Naive B cell (primary cell): ENCODE results near the gene ASXL1. TPM values are rescaled to one million over a fixed set of nuclear protein-coding genes. Genes with fewer than 3 reads are reported as not detected.
"Not testable (repeated sequence)": the region's sequence is repeated elsewhere in the genome, so short reads cannot be mapped to it uniquely, and the experiment has no call there.

ENCODE experiments used
- ATAC-seq, 2 donors: fragments of 150-1000 bp; cut with Tn5 transposase; 2 replicates each; pipeline ENCODE4 v1.10.0; 2021; ENCODE audit warnings: low read depth in 2 of 2, mild to moderate bottlenecking in 2 of 2, moderate library complexity in 2 of 2
- DNase-seq: peaks from one replicate; pipeline ENCODE4 v3.0.0; 2022
- H3K27ac Mint-ChIP-seq, 6 donors: one replicate each; pipeline ENCODE4 v1.8.0; 2020 to 2022; ENCODE audit warnings: mild to moderate bottlenecking in 6 of 6, mixed read lengths in 6 of 6, moderate library complexity in 5 of 6, inconsistent platforms in 2 of 6
- H3K27me3 Mint-ChIP-seq, 3 donors: one replicate each; pipeline ENCODE4 v1.8.0; 2021 to 2022; ENCODE audit warnings: mixed read lengths in 3 of 3, mild to moderate bottlenecking in 1 of 3
- H3K36me3 Mint-ChIP-seq, 2 donors: one replicate each; pipeline ENCODE4 v1.8.0; 2020 to 2022; ENCODE audit warnings: mixed read lengths in 2 of 2, inconsistent platforms in 1 of 2, mild to moderate bottlenecking in 1 of 2
- H3K4me1 Mint-ChIP-seq, 3 donors: one replicate each; pipeline ENCODE4 v1.8.0; 2020 to 2022; ENCODE audit warnings: mixed read lengths in 3 of 3, inconsistent platforms in 1 of 3, mild to moderate bottlenecking in 1 of 3, moderate library complexity in 1 of 3
- H3K4me3 Mint-ChIP-seq, 8 donors: one replicate each; pipeline ENCODE4 v1.8.0; 2020 to 2022; ENCODE audit warnings: mild to moderate bottlenecking in 8 of 8, mixed read lengths in 8 of 8, moderate library complexity in 8 of 8, inconsistent platforms in 2 of 8
- H3K9me3 Mint-ChIP-seq, 7 donors: one replicate each; pipeline ENCODE4 v1.8.0; 2020 to 2022; ENCODE audit warnings: mixed read lengths in 7 of 7, mild to moderate bottlenecking in 5 of 7, inconsistent platforms in 2 of 7, moderate library complexity in 1 of 7
- polyA plus RNA-seq, 6 donors: library from polyadenylated mRNA; unstranded; fragments of 300-500 nt; fragmentation: Illumina TruSeq; gene quantifications; one replicate each; pipeline ENCODE4 v1.2.3, GENCODE V29; 2021; ENCODE audit warnings: low read depth in 6 of 6

The ASXL1 gene
- polyA plus RNA-seq, 6 donors from 2014 or later, result 9.4 to 22.6 (median 13.0) TPM

- Mint-ChIP-seq H3K36me3 (no peaks in the 10 kb centered on the region), H3K9me3 (no peaks in the 10 kb centered on the region), H3K27me3 (no peaks in the 10 kb centered on the region), H3K27ac (peak overlapping the region; percentile 75 to 97 (median 88)), H3K4me3 (peak overlapping the region; percentile 81 to 93 (median 88)), H3K4me1 (peaks cover 45 to 61% (median 52%) of the 10 kb centered on the region in 3 donors)
- peak; percentile 21 to 32 for ATAC-seq
- peak; percentile 61 for DNase-seq
Measured at GRCh38 chr20:32358883-32359632, 927 bp downstream of the ASXL1 start.

- H3K4me1 Mint-ChIP-seq, result peaks cover 44 to 68% (median 56%) of the 10 kb centered on the region in 3 donors
- peak overlapping the region; percentile 75 to 97 (median 88) for H3K27ac Mint-ChIP-seq
- ATAC-seq, result no peak
- H3K9me3 Mint-ChIP-seq, result no peaks in the 10 kb centered on the region
- peak overlapping the region; percentile 81 to 93 (median 88) for H3K4me3 Mint-ChIP-seq
- no peak for DNase-seq
- H3K27me3 Mint-ChIP-seq, result no peaks in the 10 kb centered on the region
- no peaks in the 10 kb centered on the region for H3K36me3 Mint-ChIP-seq
Measured at GRCh38 chr20:32359633-32360332, 1.7 kb downstream of the ASXL1 start.

- Mint-ChIP-seq H3K27ac (peak overlapping the region; percentile 36 to 97 (median 82)), H3K27me3 (no peaks in the 10 kb centered on the region), H3K4me3 (peak overlapping the region; percentile 81 to 93 (median 84)), H3K36me3 (no peaks in the 10 kb centered on the region), H3K9me3 (no peaks in the 10 kb centered on the region), H3K4me1 (peaks cover 47 to 71% (median 61%) of the 10 kb centered on the region in 3 donors)
- DNase-seq (no peak), ATAC-seq (no peak)
Measured at GRCh38 chr20:32360333-32360634, 2.2 kb downstream of the ASXL1 start.

GRCh38 chr20:32362901-32363364 is 4.8 kb downstream of the ASXL1 start:
- Mint-ChIP-seq H3K4me1 (peaks cover 55 to 88% (median 79%) of the 10 kb centered on the region in 3 donors), H3K27ac (peak overlapping the region in 3 of 6 donors; percentile 0 to 97 (median 15)), H3K36me3 (no peaks in the 10 kb centered on the region), H3K27me3 (no peaks in the 10 kb centered on the region), H3K4me3 (peak overlapping the region in 4 of 8 donors; percentile 3 to 81 (median 35)), H3K9me3 (no peaks in the 10 kb centered on the region)
- ATAC-seq (no peak), DNase-seq (no peak)

- Mint-ChIP-seq H3K27ac (peak overlapping the region in 5 of 6 donors; percentile 0 to 97 (median 36)), H3K27me3 (no peaks in the 10 kb centered on the region), H3K4me1 (peaks cover 60 to 93% (median 85%) of the 10 kb centered on the region in 3 donors), H3K36me3 (no peaks in the 10 kb centered on the region), H3K9me3 (no peaks in the 10 kb centered on the region), H3K4me3 (peak overlapping the region in 2 of 8 donors; percentile 3 to 5)
- ATAC-seq (no peak), DNase-seq (no peak)
Measured at GRCh38 chr20:32363492-32363891, 5.4 kb downstream of the ASXL1 start.

- no peak for DNase-seq
- Mint-ChIP-seq H3K4me3 (peak overlapping the region in 1 of 8 donors; percentile 0), H3K4me1 (peaks cover 62 to 95% (median 86%) of the 10 kb centered on the region in 3 donors), H3K27me3 (no peaks in the 10 kb centered on the region), H3K9me3 (no peaks in the 10 kb centered on the region), H3K27ac (peak overlapping the region in 3 of 6 donors; percentile 0 to 51 (median 29)), H3K36me3 (no peaks in the 10 kb centered on the region)
- ATAC-seq, result no peak
Measured at GRCh38 chr20:32364554-32365208, 6.5 kb downstream of the ASXL1 start.

GRCh38 chr20:32365564-32365963 is 7.4 kb downstream of the ASXL1 start:
- Mint-ChIP-seq H3K36me3 (no peaks in the 10 kb centered on the region), H3K9me3 (no peaks in the 10 kb centered on the region), H3K27ac (peak overlapping the region in 1 of 6 donors; percentile 26), H3K4me1 (peaks cover 53 to 86% (median 77%) of the 10 kb centered on the region in 3 donors), H3K27me3 (no peaks in the 10 kb centered on the region), H3K4me3 (no peak overlapping the region)
- peak in 1 of 2 donors; percentile 15 for ATAC-seq
- no peak for DNase-seq

GRCh38 chr20:32366380-32366779 is 8.2 kb downstream of the ASXL1 start:
- Mint-ChIP-seq H3K9me3 (no peaks in the 10 kb centered on the region), H3K4me3 (peak overlapping the region in 1 of 8 donors; percentile 13), H3K27me3 (no peaks in the 10 kb centered on the region), H3K27ac (peak overlapping the region in 2 of 6 donors; percentile 12 to 58), H3K36me3 (no peaks in the 10 kb centered on the region), H3K4me1 (peaks cover 53 to 79% (median 72%) of the 10 kb centered on the region in 3 donors)
- no peak for ATAC-seq
- no peak for DNase-seq

- Mint-ChIP-seq H3K4me3 (no peak overlapping the region), H3K4me1 (peaks cover 40 to 59% (median 53%) of the 10 kb centered on the region in 3 donors), H3K36me3 (no peaks in the 10 kb centered on the region)
Measured at GRCh38 chr20:32368323-32368722, 10.2 kb downstream of the ASXL1 start.

GRCh38 chr20:32368925-32369324 is 10.8 kb downstream of the ASXL1 start:
- H3K4me3 Mint-ChIP-seq, result peak overlapping the region in 5 of 8 donors; percentile 10 to 76 (median 22)
- no peaks in the 10 kb centered on the region for H3K27me3 Mint-ChIP-seq
- peak overlapping the region in 2 of 6 donors; percentile 26 to 27 for H3K27ac Mint-ChIP-seq
- no peaks in the 10 kb centered on the region for H3K36me3 Mint-ChIP-seq
- ATAC-seq (peak; percentile 72 to 82), DNase-seq (peak; percentile 23)
- H3K4me1 Mint-ChIP-seq, result peaks cover 35 to 53% (median 48%) of the 10 kb centered on the region in 3 donors
- no peaks in the 10 kb centered on the region for H3K9me3 Mint-ChIP-seq

More at GRCh38 chr20:32368323-32368722, 10.2 kb downstream of the ASXL1 start:
- ATAC-seq (no peak), DNase-seq (no peak)
- Mint-ChIP-seq H3K27ac (peak overlapping the region in 2 of 6 donors; percentile 15 to 16), H3K27me3 (no peaks in the 10 kb centered on the region), H3K9me3 (no peaks in the 10 kb centered on the region)

- Mint-ChIP-seq H3K4me3 (no peak overlapping the region), H3K4me1 (peaks cover 28 to 34% (median 33%) of the 10 kb centered on the region in 3 donors), H3K36me3 (peaks cover 0 to 3% of the 10 kb centered on the region in 2 donors), H3K9me3 (no peaks in the 10 kb centered on the region), H3K27ac (peak overlapping the region in 1 of 6 donors; percentile 49), H3K27me3 (no peaks in the 10 kb centered on the region)
- ATAC-seq (no peak), DNase-seq (no peak)
Measured at GRCh38 chr20:32370897-32371296, 12.8 kb downstream of the ASXL1 start.

GRCh38 chr20:32378461-32378860 is 20.3 kb downstream of the ASXL1 start:
- Mint-ChIP-seq H3K27ac (no peak overlapping the region), H3K4me3 (no peak overlapping the region), H3K27me3 (no peaks in the 10 kb centered on the region), H3K36me3 (peaks cover 0 to 7% of the 10 kb centered on the region in 2 donors), H3K9me3 (no peaks in the 10 kb centered on the region), H3K4me1 (peaks cover 0 to 2% (median 0%) of the 10 kb centered on the region in 3 donors)
- ATAC-seq, result no peak
- DNase-seq, result no peak

GRCh38 chr20:32380037-32380436 is 21.9 kb downstream of the ASXL1 start:
- not testable (repeated sequence) for ATAC-seq, H3K36me3 Mint-ChIP-seq, DNase-seq, H3K4me3 Mint-ChIP-seq, H3K9me3 Mint-ChIP-seq, H3K27me3 Mint-ChIP-seq, H3K27ac Mint-ChIP-seq
- peaks cover 8 to 12% (median 10%) of the 10 kb centered on the region in 3 donors for H3K4me1 Mint-ChIP-seq
